Measurements from ENCODE around the gene WIF1. TPM values are rescaled to one million over a fixed set of nuclear protein-coding genes. Genes with fewer than 3 reads are reported as not detected.

Gene WIF1
- total and polyA plus RNA-seq, 2 of the 8 experiments (the other 6 are each of a cell fraction or from before 2014, with no cell fraction given), result 1.8 to 9.1 TPM

- no peak for TF ChIP-seq RXRA (IDR thresholded peaks at IDR 0.05; ENCODE audit: insufficient read depth, low read depth, low read length)
- no peak for TF ChIP-seq CREB1 (IDR thresholded peaks at IDR 0.05)
- no peak for TF ChIP-seq HDAC2 (IDR thresholded peaks at IDR 0.05; ENCODE audit: borderline replicate concordance in 1 of 2, low read depth in 2 of 2, low read length in 2 of 2)
Measured at GRCh38 chr12:65067383-65067782, 53.7 kb downstream of the WIF1 start (continued).

Data from H1 (cell line).